HCT116 (cell line): Measurements from ENCODE around the gene CXCL1. TPM values are rescaled to one million over a fixed set of nuclear protein-coding genes. Genes with fewer than 3 reads are reported as not detected.

Experiments used
- ATAC-seq: fragments of 200-7000 bp; cut with Tn5 transposase; 2 replicates; pipeline ENCODE4 v1.9.1; 2020; ENCODE audit warnings: mild to moderate bottlenecking, moderate library complexity
- BruUV-seq: library from RNA; stranded (reverse); fragments of 400-500 nt; replicated peaks from 2 replicates; lab custom pipeline; 2021; lab: Mats Ljungman, UMichigan
- CTCF ChIA-PET: fragments of 300-600 bp; sonication (Branson Sonifier 250); formaldehyde crosslinking; loops from one replicate; lab custom pipeline; 2021; ENCODE audit warnings: antibody characterized with exemption; lab: Charles Lee
- POLR2A ChIA-PET: fragments of 300-600, 350-600 bp; sonication (Branson Sonifier 250); formaldehyde crosslinking; loops from one replicate; lab custom pipeline; 2021; ENCODE audit warnings: antibody characterized with exemption; lab: Charles Lee
- RAD21 ChIA-PET, 2 experiments: fragments of 300-600 bp; sonication (Branson Sonifier 250); formaldehyde crosslinking; loops; one replicate each; lab custom pipeline; 2023; ENCODE audit warnings: low total read pairs in 2 of 2; ENCODE audit not compliant: uncharacterized antibody in 2 of 2, unreplicated experiment in 2 of 2, low non-redundant PET in 1 of 2; lab: Charles Lee
- DNase-seq: peaks from one replicate; pipeline ENCODE4 v3.0.0-alpha.2; 2010; ENCODE audit warnings: low read depth, low spot score
- H2AFZ ChIP-seq: fragments of 200-600 bp; shearing (Covaris generic), sonication (generic); 2 replicates; pipeline ENCODE4 v1.6.1; 2017; ENCODE audit warnings: low read depth, mixed run types, mixed read lengths, antibody characterized with exemption, low read length; ENCODE audit not compliant: poor library complexity, severe bottlenecking
- H3K27ac ChIP-seq: 2 replicates; pipeline ENCODE4 v1.5.1; 2012; ENCODE audit warnings: low read depth, low read length
- H3K27me3 ChIP-seq: fragments of 200-600 bp; sonication (generic); 2 replicates; pipeline ENCODE4 v1.6.1; 2016; ENCODE audit warnings: mixed run types, low read length, mixed read lengths; ENCODE audit not compliant: insufficient read depth
- H3K36me3 ChIP-seq, 2 experiments: fragments of 200-500 bp in 1 of 2; fragments of 200-600 bp in 1 of 2; sonication (Bioruptor generic) in 1 of 2; sonication (generic) in 1 of 2; 2 replicates each; pipeline versions ENCODE4 v1.5.1 to v1.6.1; 2014 to 2016; ENCODE audit warnings: low read length in 2 of 2, inconsistent platforms in 1 of 2, mixed read lengths in 1 of 2, mixed run types in 1 of 2; ENCODE audit not compliant: insufficient read depth in 2 of 2, control insufficient read depth in 1 of 2
- H3K4me1 ChIP-seq, 2 experiments: fragments of 200-600 bp in 1 of 2; sonication (generic) in 1 of 2; 2 replicates each; pipeline versions ENCODE4 v1.5.1 to v1.6.1; 2012 to 2017; ENCODE audit warnings: low read length in 2 of 2, inconsistent platforms in 1 of 2, mild to moderate bottlenecking in 1 of 2, mixed read lengths in 1 of 2, mixed run types in 1 of 2, moderate library complexity in 1 of 2; ENCODE audit not compliant: insufficient read depth in 2 of 2, control insufficient read depth in 1 of 2
- H3K4me2 ChIP-seq: fragments of 200-600 bp; sonication (generic); 2 replicates; pipeline ENCODE4 v1.6.1; 2017; ENCODE audit warnings: mixed run types, low read length, mixed read lengths
- H3K4me3 ChIP-seq, 2 experiments: fragments of 200-600 bp in 1 of 2; sonication (generic) in 1 of 2; replicated peaks in 1 of 2; 2 replicates each; pipeline ENCODE4 v1.5.1; 2011 to 2016; ENCODE audit warnings: low read length in 2 of 2, control low read depth in 1 of 2, low read depth in 1 of 2, mild to moderate bottlenecking in 1 of 2, mixed read lengths in 1 of 2, mixed run types in 1 of 2
- H3K79me2 ChIP-seq: fragments of 200-600 bp; sonication (generic); 2 replicates; pipeline ENCODE4 v1.6.1; 2017; ENCODE audit warnings: mild to moderate bottlenecking, mixed run types, low read length, moderate library complexity, mixed read lengths; ENCODE audit not compliant: insufficient read depth
- H3K9ac ChIP-seq: fragments of 200-600 bp; sonication (generic); 2 replicates; pipeline ENCODE4 v1.6.1; 2016; ENCODE audit warnings: low read length, mixed read lengths
- H3K9me2 ChIP-seq: fragments of 200-600 bp; sonication (generic), shearing (Covaris generic); 2 replicates; pipeline ENCODE4 v1.6.1; 2017; ENCODE audit warnings: mixed run types, mild to moderate bottlenecking, moderate library complexity; ENCODE audit not compliant: insufficient read depth
- H3K9me3 ChIP-seq, 2 experiments: fragments of 200-500 bp in 1 of 2; fragments of 200-600 bp in 1 of 2; sonication (Bioruptor generic) in 1 of 2; sonication (generic) in 1 of 2; 2 replicates each; pipeline ENCODE4 v1.6.1; 2014 to 2017; ENCODE audit warnings: low read length in 2 of 2, mixed read lengths in 2 of 2, inconsistent platforms in 1 of 2, low read depth in 1 of 2, mild to moderate bottlenecking in 1 of 2, mixed run types in 1 of 2, moderate library complexity in 1 of 2; ENCODE audit not compliant: control insufficient read depth in 1 of 2, insufficient read depth in 1 of 2
- H4K20me1 ChIP-seq: fragments of 200-600 bp; sonication (generic), shearing (Covaris generic); 2 replicates; pipeline ENCODE4 v1.6.1; 2017; ENCODE audit warnings: mixed run types, mild to moderate bottlenecking, moderate library complexity; ENCODE audit not compliant: insufficient read depth
- ATF3 ChIP-seq: IDR thresholded peaks from 2 replicates; pipeline ENCODE4 v1.6.1; 2012
- CTCF ChIP-seq, 3 experiments: fragments of 200-600 bp in 1 of 3; sonication (generic) in 1 of 3; IDR thresholded peaks in 2 of 3; conservative IDR thresholded peaks in 1 of 3; 2 replicates each; pipeline ENCODE4 v1.5.1; 2012 to 2017; ENCODE audit warnings: low read depth in 2 of 3, low read length in 2 of 3, antibody characterized with exemption in 1 of 3, borderline replicate concordance in 1 of 3, control low read depth in 1 of 3, mild to moderate bottlenecking in 1 of 3, mixed read lengths in 1 of 3, mixed run types in 1 of 3, moderate library complexity in 1 of 3; ENCODE audit not compliant: insufficient read depth in 1 of 3
- EZH2 ChIP-seq: fragments of 200-600 bp; sonication (generic); IDR thresholded peaks from 2 replicates; pipeline ENCODE4 v1.6.1; 2017; ENCODE audit warnings: antibody characterized with exemption, mixed run types
- FOSL1 ChIP-seq: IDR thresholded peaks from 2 replicates; pipeline ENCODE4 v1.6.1; 2012; ENCODE audit warnings: low read depth
- JUND ChIP-seq: IDR thresholded peaks from 2 replicates; pipeline ENCODE4 v1.6.1; 2012
- SIN3A ChIP-seq: IDR thresholded peaks from 2 replicates; pipeline ENCODE4 v1.6.1; 2012; ENCODE audit warnings: low read depth
- SP1 ChIP-seq: IDR thresholded peaks from 2 replicates; pipeline ENCODE4 v1.6.1; 2012; ENCODE audit warnings: low read depth
- TCF7L2 ChIP-seq: IDR thresholded peaks from 2 replicates; pipeline ENCODE4 v1.7.0; 2011; ENCODE audit warnings: borderline replicate concordance, inconsistent platforms; ENCODE audit not compliant: insufficient read depth, insufficient read length; ENCODE audit errors: extremely low read depth
- YY1 ChIP-seq: IDR thresholded peaks from 2 replicates; pipeline ENCODE4 v1.6.1; 2011; ENCODE audit warnings: low read length, low read depth, moderate library complexity, mild to moderate bottlenecking; ENCODE audit not compliant: insufficient replicate concordance; ENCODE audit errors: extremely low read depth
- ZBTB33 ChIP-seq: IDR thresholded peaks from 2 replicates; pipeline ENCODE4 v1.6.1; 2011; ENCODE audit warnings: mild to moderate bottlenecking, low read length, moderate library complexity; ENCODE audit not compliant: insufficient replicate concordance; ENCODE audit errors: extremely low read depth
- intact Hi-C: fragments of 100-400 bp; cut with micrococcal nuclease; formaldehyde crosslinking; loops from 2 replicates; pipeline ENCODE4 v1.10.0; 2022
- total RNA-seq: library from RNA; stranded (reverse); gene quantifications from one replicate; pipeline ENCODE4 v1.2.1, GENCODE V29; 2021; ENCODE audit not compliant: unreplicated experiment

CXCL1 gene
- total RNA-seq, 1 experiment from 2014 or later: 2.5 TPM

GRCh38 chr4:73821325-73821724 is 47.9 kb upstream of the CXCL1 start (continued):
- TF ChIP-seq ZBTB33: no peak
- TF ChIP-seq CTCF (IDR thresholded peaks at IDR 0.05 in 2 of 3, conservative IDR thresholded peaks at IDR 0.05 in 1 of 3; ENCODE audit: borderline replicate concordance in 1 of 3, insufficient read depth in 1 of 3, low read depth in 2 of 3, low read length in 2 of 3): no peak
- TF ChIP-seq YY1: no peak

- peak; percentile 23 for DNase-seq
- Histone ChIP-seq H3K36me3 (no peaks in the 10 kb centered on the region), H4K20me1 (no peaks in the 10 kb centered on the region), H3K4me1 (peaks cover 0 to 6% of the 10 kb centered on the region in 2 experiments; a peak in 2 of 4 replicates), H3K79me2 (no peaks in the 10 kb centered on the region), H3K27me3 (no peaks in the 10 kb centered on the region), H3K27ac (no peak overlapping the region), H3K9me3 (no peaks in the 10 kb centered on the region), H3K4me2 (no peak overlapping the region), H2AFZ (no peak overlapping the region), H3K9me2 (no peaks in the 10 kb centered on the region), H3K4me3 (no peak overlapping the region), H3K9ac (no peak overlapping the region)
- ChIA-PET CTCF (no interaction called here), RAD21 (no interaction called here), POLR2A (no interaction called here)
- peak; percentile 47 for ATAC-seq
- no TSS peak for BruUV-seq
- TF ChIP-seq EZH2 (no peak), FOSL1 (peak; percentile 57), CTCF (IDR thresholded peaks at IDR 0.05 in 2 of 3, conservative IDR thresholded peaks at IDR 0.05 in 1 of 3; ENCODE audit: borderline replicate concordance in 1 of 3, insufficient read depth in 1 of 3, low read depth in 2 of 3, low read length in 2 of 3) (no peak), TCF7L2 (no peak), YY1 (no peak), JUND (no peak; the same call in 1 of the 2 replicates), SIN3A (no peak), ATF3 (no peak), SP1 (0 out of 2 replicates have a peak, but pooled peaks have one; percentile 6)
- intact Hi-C loops: no loop called here
Observed at GRCh38 chr4:73822389-73822788, 46.8 kb upstream of the CXCL1 start.
